Activated CD4-positive, alpha-beta T cell treated with anti-CD3 and anti-CD28 coated beads, Interleukin-2, Interleukin-6, amounts not matched to agents 100 ng/mL and 50 ng/mL, durations not matched to agents 16 hours and 8 hours (primary cell): ENCODE measurements around the gene NUDT22.
A peak's percentile ranks its signal among the peaks of the same experiment; 100 is the strongest.
"Not testable (repeated sequence)": the region's sequence is repeated elsewhere in the genome, so short reads cannot be mapped to it uniquely, and the experiment has no call there.

Source experiments
- DNase-seq: peaks from one replicate; pipeline ENCODE4 v3.0.0-alpha.2; 2020

NUDT22 gene

GRCh38 chr11:64245401-64245796 is 19.3 kb downstream of the NUDT22 start:
- peak; percentile 39 for DNase-seq

- peak; percentile 78 for DNase-seq
Measured at GRCh38 chr11:64245797-64246620, 19.9 kb downstream of the NUDT22 start.

- not testable (repeated sequence) for DNase-seq
Measured at GRCh38 chr11:64246621-64246870, 20.5 kb downstream of the NUDT22 start.

GRCh38 chr11:64246871-64247728 is 21.0 kb downstream of the NUDT22 start, which contains the start of gene PPP1R14B:
PPP1R14B (minus strand) TSS chr11:64246943; CDS start chr11:64246673, 270 bp downstream.
- DNase-seq = peak; percentile 91

- no peak for DNase-seq
Measured at GRCh38 chr11:64247729-64248531, 21.9 kb downstream of the NUDT22 start.

GRCh38 chr11:64248578-64248977 is 22.5 kb downstream of the NUDT22 start:
- DNase-seq = no peak

- DNase-seq = no peak
Measured at GRCh38 chr11:64249038-64249437, 23.0 kb downstream of the NUDT22 start.

GRCh38 chr11:64249563-64250414 is 23.7 kb downstream of the NUDT22 start:
- DNase-seq = peak; percentile 20

- DNase-seq = no peak
Measured at GRCh38 chr11:64250415-64251015, 24.4 kb downstream of the NUDT22 start.

- peak; percentile 75 for DNase-seq
Measured at GRCh38 chr11:64251016-64251752, 25.1 kb downstream of the NUDT22 start, which contains the start of gene PLCB3. PLCB3 (plus strand) TSS chr11:64251530; CDS start chr11:64251650, 120 bp downstream.

- DNase-seq = no peak
Measured at GRCh38 chr11:64251753-64252002, 25.6 kb downstream of the NUDT22 start.

GRCh38 chr11:64252003-64252872 is 26.2 kb downstream of the NUDT22 start:
- peak; percentile 21 for DNase-seq

GRCh38 chr11:64253043-64253442 is 27.0 kb downstream of the NUDT22 start:
- DNase-seq = no peak

- no peak for DNase-seq
Measured at GRCh38 chr11:64253481-64253880, 27.4 kb downstream of the NUDT22 start.

GRCh38 chr11:64254326-64254725 is 28.3 kb downstream of the NUDT22 start:
- DNase-seq = no peak

GRCh38 chr11:64255135-64256128 is 29.4 kb downstream of the NUDT22 start:
- DNase-seq = no peak

GRCh38 chr11:64256300-64256699 is 30.2 kb downstream of the NUDT22 start:
- DNase-seq = no peak

GRCh38 chr11:64258356-64258755 is 32.3 kb downstream of the NUDT22 start:
- DNase-seq = no peak
